MCF 10A (cell line): ENCODE results near the gene CDKN1C. TPM values are rescaled to one million over a fixed set of nuclear protein-coding genes. Genes with fewer than 3 reads are reported as not detected.

ENCODE experiments used
- BruUV-seq: library from RNA; stranded (reverse); fragments of 400-500 nt; replicated peaks from 2 replicates; lab custom pipeline; 2021; lab: Mats Ljungman, UMichigan
- CTCF ChIA-PET: fragments of 300-600 bp; sonication (Branson Sonifier 250); formaldehyde crosslinking; extraction: SDS; loops from one replicate; lab custom pipeline; 2021; ENCODE audit warnings: antibody characterized with exemption, inconsistent platforms; lab: Yijun Ruan, JAX
- POLR2A ChIA-PET: fragments of 300-600, 350-650 bp; sonication (Branson Sonifier 250); formaldehyde crosslinking; extraction: SDS; loops from one replicate; lab custom pipeline; 2020; ENCODE audit warnings: antibody characterized with exemption, inconsistent platforms; lab: Yijun Ruan, JAX
- DNase-seq: peaks from one replicate; pipeline ENCODE4 v3.0.0-alpha.2; 2018; ENCODE audit not compliant: unreplicated experiment
- H3K27ac Mint-ChIP-seq: one replicate; pipeline ENCODE4 v1.8.0; 2022; ENCODE audit warnings: mild to moderate bottlenecking, low read depth, mixed read lengths; ENCODE audit not compliant: unreplicated experiment
- H3K27me3 Mint-ChIP-seq: one replicate; pipeline ENCODE4 v1.8.0; 2022; ENCODE audit warnings: mixed read lengths; ENCODE audit not compliant: insufficient read depth, unreplicated experiment
- H3K36me3 Mint-ChIP-seq: one replicate; pipeline ENCODE4 v1.8.0; 2022; ENCODE audit warnings: mild to moderate bottlenecking, moderate library complexity, mixed read lengths; ENCODE audit not compliant: insufficient read depth, unreplicated experiment
- H3K4me1 Mint-ChIP-seq: one replicate; pipeline ENCODE4 v1.8.0; 2022; ENCODE audit warnings: mixed read lengths; ENCODE audit not compliant: insufficient read depth, unreplicated experiment
- H3K4me3 Mint-ChIP-seq: one replicate; pipeline ENCODE4 v1.8.0; 2022; ENCODE audit warnings: mild to moderate bottlenecking, moderate library complexity, mixed read lengths; ENCODE audit not compliant: unreplicated experiment
- H3K9me3 Mint-ChIP-seq: one replicate; pipeline ENCODE4 v1.8.0; 2022; ENCODE audit warnings: mixed read lengths; ENCODE audit not compliant: unreplicated experiment
- intact Hi-C: fragments of 100-400 bp; cut with micrococcal nuclease; formaldehyde crosslinking; loops from 2 replicates; pipeline ENCODE4 v1.14.1; 2022
- total RNA-seq: library from RNA; stranded (reverse); gene quantifications from 2 replicates; pipeline ENCODE4 v1.2.3, GENCODE V29; 2022
- TF ChIP-seq, protein P1 (sequence below): fragments of 200-600 bp; IDR thresholded peaks from one replicate; pipeline ENCODE4 v1.8.0; 2022; ENCODE audit warnings: antibody characterized with exemption, mild to moderate bottlenecking; ENCODE audit not compliant: unreplicated experiment

CDKN1C gene
- total RNA-seq, 1 experiment from 2014 or later = 6.9 TPM

GRCh38 chr11:2885017-2885677, 428 bp downstream of the CDKN1C start:
- peak overlapping the region; percentile 83 for H3K4me3 Mint-ChIP-seq
- BruUV-seq = TSS peak; percentile 47
- peaks cover 7% of the 10 kb centered on the region for H3K36me3 Mint-ChIP-seq
- ChIA-PET CTCF (interaction anchor here (0.6 to 13.1 kb wide), 6 partner anchors 59 to 367 kb away, joined by 3 to 443 read pairs (median 3); no protein-coding TSS in a partner anchor), POLR2A (interaction anchor here (0.9 to 2.4 kb wide), 3 partner anchors 59 to 351 kb away, joined by 3 to 9 read pairs (median 6); no protein-coding TSS in a partner anchor)
- H3K4me1 Mint-ChIP-seq = no peaks in the 10 kb centered on the region
- peak; percentile 47 for DNase-seq
- H3K27me3 Mint-ChIP-seq = no peaks in the 10 kb centered on the region
- TF ChIP-seq, protein P1, sequence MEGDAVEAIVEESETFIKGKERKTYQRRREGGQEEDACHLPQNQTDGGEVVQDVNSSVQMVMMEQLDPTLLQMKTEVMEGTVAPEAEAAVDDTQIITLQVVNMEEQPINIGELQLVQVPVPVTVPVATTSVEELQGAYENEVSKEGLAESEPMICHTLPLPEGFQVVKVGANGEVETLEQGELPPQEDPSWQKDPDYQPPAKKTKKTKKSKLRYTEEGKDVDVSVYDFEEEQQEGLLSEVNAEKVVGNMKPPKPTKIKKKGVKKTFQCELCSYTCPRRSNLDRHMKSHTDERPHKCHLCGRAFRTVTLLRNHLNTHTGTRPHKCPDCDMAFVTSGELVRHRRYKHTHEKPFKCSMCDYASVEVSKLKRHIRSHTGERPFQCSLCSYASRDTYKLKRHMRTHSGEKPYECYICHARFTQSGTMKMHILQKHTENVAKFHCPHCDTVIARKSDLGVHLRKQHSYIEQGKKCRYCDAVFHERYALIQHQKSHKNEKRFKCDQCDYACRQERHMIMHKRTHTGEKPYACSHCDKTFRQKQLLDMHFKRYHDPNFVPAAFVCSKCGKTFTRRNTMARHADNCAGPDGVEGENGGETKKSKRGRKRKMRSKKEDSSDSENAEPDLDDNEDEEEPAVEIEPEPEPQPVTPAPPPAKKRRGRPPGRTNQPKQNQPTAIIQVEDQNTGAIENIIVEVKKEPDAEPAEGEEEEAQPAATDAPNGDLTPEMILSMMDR = no peak
- intact Hi-C loops = loop anchor here (2.0 kb wide), 1 partner anchor 106 kb away; no protein-coding TSS in a partner anchor
- no peak overlapping the region for H3K27ac Mint-ChIP-seq
- H3K9me3 Mint-ChIP-seq = no peaks in the 10 kb centered on the region

- BruUV-seq = no TSS peak
- POLR2A ChIA-PET = interaction anchor here (1.3 to 2.4 kb wide), 2 partner anchors 105 to 351 kb away, joined by 6 to 9 read pairs; no protein-coding TSS in a partner anchor
- CTCF ChIA-PET = interaction anchor here (0.6 to 13.1 kb wide), 5 partner anchors 8 to 698 kb away, joined by 3 to 443 read pairs (median 3); no protein-coding TSS in a partner anchor
- Mint-ChIP-seq H3K27ac (no peak overlapping the region), H3K36me3 (peaks cover 7% of the 10 kb centered on the region), H3K4me1 (no peaks in the 10 kb centered on the region), H3K9me3 (no peaks in the 10 kb centered on the region), H3K4me3 (peak overlapping the region; percentile 83), H3K27me3 (no peaks in the 10 kb centered on the region)
- DNase-seq = no peak
- TF ChIP-seq, protein P1 = no peak
- intact Hi-C loops = loop anchor here (2.0 kb wide), 1 partner anchor 105 kb away; no protein-coding TSS in a partner anchor
Measured at GRCh38 chr11:2883979-2884815, 1.4 kb downstream of the CDKN1C start.

GRCh38 chr11:2883640-2883978, 2.0 kb downstream of the CDKN1C start:
- peak overlapping the region; percentile 63 for H3K4me3 Mint-ChIP-seq

More at GRCh38 chr11:2883640-2883978, 2.0 kb downstream of the CDKN1C start:
- intact Hi-C loops = no loop called here
- DNase-seq = no peak
- peak overlapping the region; percentile 28 for H3K27ac Mint-ChIP-seq
- no peaks in the 10 kb centered on the region for H3K9me3 Mint-ChIP-seq
- TF ChIP-seq, protein P1 = no peak
- CTCF ChIA-PET = interaction anchor here (0.7 to 1.1 kb wide), 3 partner anchors 8 to 353 kb away, joined by 3 read pairs; no protein-coding TSS in a partner anchor
- no peaks in the 10 kb centered on the region for H3K4me1 Mint-ChIP-seq
- BruUV-seq = no TSS peak
- H3K36me3 Mint-ChIP-seq = peaks cover 7% of the 10 kb centered on the region
- POLR2A ChIA-PET = no interaction called here
- no peaks in the 10 kb centered on the region for H3K27me3 Mint-ChIP-seq
